ENCODE results near the gene CIAO3. TPM values are rescaled to one million over a fixed set of nuclear protein-coding genes. Genes with fewer than 3 reads are reported as not detected.

CIAO3 gene
- total RNA-seq, 1 experiment from 2014 or later = 21.9 TPM

DNA sequence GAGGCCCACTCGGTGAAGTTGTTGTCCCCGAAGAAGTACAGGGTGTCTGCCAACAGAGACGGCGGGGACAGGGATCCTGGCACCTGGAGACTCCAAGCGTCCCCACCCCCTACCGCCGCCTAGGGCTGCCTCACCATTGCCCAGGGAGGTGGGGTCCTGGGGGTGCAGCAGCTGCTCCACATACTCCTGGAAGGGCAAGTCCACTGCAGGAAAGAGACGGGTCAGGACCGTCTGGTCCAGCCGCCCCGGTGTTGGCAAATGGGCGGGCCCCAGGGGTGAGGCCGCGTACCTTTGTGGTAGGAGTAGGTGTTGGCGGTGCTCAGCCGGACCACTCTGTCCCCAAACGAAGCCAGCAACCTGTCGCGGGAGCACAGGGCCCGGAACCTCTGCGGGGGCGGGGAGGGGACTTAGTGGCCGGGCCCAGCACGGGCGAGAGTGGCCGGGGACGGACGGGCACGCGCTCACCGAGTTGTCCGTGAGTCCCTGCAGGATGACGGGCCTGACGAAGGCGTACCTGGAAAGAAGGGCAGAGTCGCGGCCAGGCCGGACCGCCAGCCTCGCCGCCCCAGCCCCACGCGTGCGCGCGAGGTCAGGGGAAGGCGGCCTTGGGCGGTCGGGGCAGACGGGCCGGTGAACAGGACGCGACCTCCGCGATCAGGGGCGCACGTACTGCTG is 57.3 kb downstream of the CIAO3 start:
- Histone ChIP-seq H3K27me3 (ENCODE audit: insufficient read depth, low read length) (no peaks in the 10 kb centered on the region), H3K23ac (ENCODE audit: insufficient read length, low read depth, low read length) (no peak overlapping the region), H4K8ac (replicated peaks; ENCODE audit: insufficient read length, low read depth, low read length) (no peak overlapping the region), H2AFZ (ENCODE audit: low read length) (no peak overlapping the region), H3K79me1 (ENCODE audit: insufficient read depth, low read depth, low read length, poor library complexity, severe bottlenecking) (no peaks in the 10 kb centered on the region), H3K56ac (ENCODE audit: insufficient read length, low read depth, low read length) (no peak overlapping the region), H3T11ph (ENCODE audit: low read length) (no peak overlapping the region), H3K14ac (ENCODE audit: insufficient read depth, low read length) (no peak overlapping the region), H2BK12ac (ENCODE audit: insufficient read length, low read depth, low read length) (no peak overlapping the region), H3K4ac (ENCODE audit: low read depth, low read length) (no peak overlapping the region), H2BK5ac (ENCODE audit: insufficient read length, low read length) (no peak overlapping the region), H3K9ac (ENCODE audit: extremely low read depth, insufficient read length, low read length) (peak overlapping the region; percentile 21), H4K5ac (ENCODE audit: insufficient read length, low read depth, low read length) (no peak overlapping the region), H3K9me3 (ENCODE audit: control insufficient read depth, low read depth, low read length) (no peaks in the 10 kb centered on the region), H3K18ac (ENCODE audit: insufficient read length, low read depth, low read length) (no peak overlapping the region), H3K4me2 (ENCODE audit: insufficient read depth, insufficient read length, low read length) (peak overlapping the region; percentile 15), H3K79me2 (ENCODE audit: insufficient read depth, low read length) (peaks cover 2% of the 10 kb centered on the region; the same call in 1 of the 2 replicates), H4K91ac (ENCODE audit: insufficient read length, low read depth, low read length) (no peak overlapping the region), H2BK20ac (ENCODE audit: low read depth, low read length, poor library complexity, severe bottlenecking) (no peak overlapping the region), H3K23me2 (ENCODE audit: insufficient read length, low read depth, low read length, poor library complexity, severe bottlenecking) (peaks cover 11% of the 10 kb centered on the region), H3K27ac (ENCODE audit: insufficient read length, low read depth, low read length) (no peak overlapping the region), H3K4me1 (ENCODE audit: insufficient read depth, low read length) (no peaks in the 10 kb centered on the region), H4K20me1 (ENCODE audit: control insufficient read depth, insufficient read depth, insufficient read length) (no peaks in the 10 kb centered on the region), H2BK15ac (ENCODE audit: low read depth, low read length) (no peak overlapping the region), H2BK120ac (ENCODE audit: low read depth, low read length, poor library complexity, severe bottlenecking) (no peak overlapping the region), H2AK5ac (ENCODE audit: insufficient read length, low read length) (no peak overlapping the region)
- peak overlapping the region; percentile 81 to 86 for H3K4me3 Mint-ChIP-seq
- peaks cover 13 to 27% of the 10 kb centered on the region in 2 experiments for H3K4me1 Mint-ChIP-seq
- peak overlapping the region in 1 of 3 experiments; percentile 83; a peak in 2 of 7 replicates for H3K27ac Mint-ChIP-seq
- no peaks in the 10 kb centered on the region for H3K9me3 Mint-ChIP-seq
- H3K27me3 Mint-ChIP-seq (ENCODE audit: low read depth) = no peaks in the 10 kb centered on the region; the same call in 1 of the 2 replicates
- WGBS (ENCODE audit: extremely low coverage, insufficient read length, low lambda C conversion rate) = no CpG with 5 or more reads among the region's 57 CpGs
- DNase-seq = no peak
- TF ChIP-seq, protein P1, sequence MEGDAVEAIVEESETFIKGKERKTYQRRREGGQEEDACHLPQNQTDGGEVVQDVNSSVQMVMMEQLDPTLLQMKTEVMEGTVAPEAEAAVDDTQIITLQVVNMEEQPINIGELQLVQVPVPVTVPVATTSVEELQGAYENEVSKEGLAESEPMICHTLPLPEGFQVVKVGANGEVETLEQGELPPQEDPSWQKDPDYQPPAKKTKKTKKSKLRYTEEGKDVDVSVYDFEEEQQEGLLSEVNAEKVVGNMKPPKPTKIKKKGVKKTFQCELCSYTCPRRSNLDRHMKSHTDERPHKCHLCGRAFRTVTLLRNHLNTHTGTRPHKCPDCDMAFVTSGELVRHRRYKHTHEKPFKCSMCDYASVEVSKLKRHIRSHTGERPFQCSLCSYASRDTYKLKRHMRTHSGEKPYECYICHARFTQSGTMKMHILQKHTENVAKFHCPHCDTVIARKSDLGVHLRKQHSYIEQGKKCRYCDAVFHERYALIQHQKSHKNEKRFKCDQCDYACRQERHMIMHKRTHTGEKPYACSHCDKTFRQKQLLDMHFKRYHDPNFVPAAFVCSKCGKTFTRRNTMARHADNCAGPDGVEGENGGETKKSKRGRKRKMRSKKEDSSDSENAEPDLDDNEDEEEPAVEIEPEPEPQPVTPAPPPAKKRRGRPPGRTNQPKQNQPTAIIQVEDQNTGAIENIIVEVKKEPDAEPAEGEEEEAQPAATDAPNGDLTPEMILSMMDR (conservative IDR thresholded peaks at IDR 0.05) = no peak
- peaks cover 15 to 47% (median 44%) of the 10 kb centered on the region in 3 experiments; a peak in 6 of 7 replicates for H3K36me3 Mint-ChIP-seq (ENCODE audit: insufficient read depth in 1 of 3, low read depth in 3 of 3)

All from H9 (cell line).